SJSA1 (cell line): ENCODE results near the gene PARD6B. TPM values are rescaled to one million over a fixed set of nuclear protein-coding genes. Genes with fewer than 3 reads are reported as not detected.
"Not testable (repeated sequence)": the region's sequence is repeated elsewhere in the genome, so short reads cannot be mapped to it uniquely, and the experiment has no call there.

Experiments
- DNase-seq, 2 experiments: peaks; one replicate each; pipeline ENCODE4 v3.0.0-alpha.2; 2015 to 2020; ENCODE audit warnings: low spot score in 2 of 2, low read depth in 1 of 2
- H3K27ac ChIP-seq: fragments of 250-450 bp; sonication (Bioruptor Pico); 2 replicates; pipeline ENCODE4 v1.5.1; 2020; ENCODE audit warnings: mild to moderate bottlenecking, moderate library complexity
- H3K27me3 ChIP-seq: fragments of 250-450 bp; sonication (Bioruptor Pico); replicated peaks from 2 replicates; pipeline ENCODE4 v1.5.1; 2020; ENCODE audit warnings: mild to moderate bottlenecking, moderate library complexity
- H3K36me3 ChIP-seq: fragments of 250-450 bp; sonication (Bioruptor Pico); 2 replicates; pipeline ENCODE4 v1.5.1; 2020; ENCODE audit warnings: mild to moderate bottlenecking
- H3K4me1 ChIP-seq: fragments of 250-450 bp; sonication (Bioruptor Pico); replicated peaks from 2 replicates; pipeline ENCODE4 v1.6.1; 2021; ENCODE audit warnings: mild to moderate bottlenecking
- H3K4me3 ChIP-seq: fragments of 250-450 bp; sonication (Bioruptor Pico); 2 replicates; pipeline ENCODE4 v1.5.1; 2020; ENCODE audit warnings: mild to moderate bottlenecking
- H3K9me3 ChIP-seq: fragments of 250-450 bp; sonication (Bioruptor Pico); replicated peaks from 2 replicates; pipeline ENCODE4 v1.5.1; 2020; ENCODE audit warnings: mild to moderate bottlenecking
- total RNA-seq: library from RNA; depleted of rRNA; stranded (reverse); fragments of >200 nt; shearing (Covaris generic); gene quantifications from 2 replicates; pipeline ENCODE4 v1.2.3, GENCODE V29; 2014

The PARD6B gene
- total RNA-seq, 1 experiment from 2014 or later = 1.8 TPM

DNA sequence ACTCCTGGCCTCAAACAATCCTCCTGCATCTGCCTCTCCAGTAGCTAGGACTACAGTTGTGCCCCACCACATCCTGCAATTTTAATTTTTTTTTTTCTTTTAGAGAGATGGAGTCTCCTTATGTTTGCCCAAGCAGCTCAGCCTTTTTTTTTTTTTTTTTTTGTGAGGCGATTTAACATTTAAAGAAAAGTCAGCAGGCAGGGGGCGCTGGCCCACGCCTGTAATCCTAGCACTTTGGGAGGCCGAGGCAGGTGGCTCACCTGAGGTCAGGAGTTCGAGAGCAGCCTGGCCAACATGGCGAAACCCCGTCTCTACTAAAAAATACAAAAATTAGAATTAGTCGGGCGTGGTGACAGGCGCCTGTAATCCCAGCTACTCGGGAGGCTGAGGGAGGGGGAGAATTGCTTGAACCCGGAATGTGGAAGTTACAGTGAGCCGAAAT lies 62.2 kb downstream of the PARD6B start:
- not testable (repeated sequence) for DNase-seq, H3K9me3 ChIP-seq, H3K27ac ChIP-seq, H3K27me3 ChIP-seq, H3K36me3 ChIP-seq, H3K4me3 ChIP-seq
- H3K4me1 ChIP-seq = peaks cover 17% of the 10 kb centered on the region

DNA sequence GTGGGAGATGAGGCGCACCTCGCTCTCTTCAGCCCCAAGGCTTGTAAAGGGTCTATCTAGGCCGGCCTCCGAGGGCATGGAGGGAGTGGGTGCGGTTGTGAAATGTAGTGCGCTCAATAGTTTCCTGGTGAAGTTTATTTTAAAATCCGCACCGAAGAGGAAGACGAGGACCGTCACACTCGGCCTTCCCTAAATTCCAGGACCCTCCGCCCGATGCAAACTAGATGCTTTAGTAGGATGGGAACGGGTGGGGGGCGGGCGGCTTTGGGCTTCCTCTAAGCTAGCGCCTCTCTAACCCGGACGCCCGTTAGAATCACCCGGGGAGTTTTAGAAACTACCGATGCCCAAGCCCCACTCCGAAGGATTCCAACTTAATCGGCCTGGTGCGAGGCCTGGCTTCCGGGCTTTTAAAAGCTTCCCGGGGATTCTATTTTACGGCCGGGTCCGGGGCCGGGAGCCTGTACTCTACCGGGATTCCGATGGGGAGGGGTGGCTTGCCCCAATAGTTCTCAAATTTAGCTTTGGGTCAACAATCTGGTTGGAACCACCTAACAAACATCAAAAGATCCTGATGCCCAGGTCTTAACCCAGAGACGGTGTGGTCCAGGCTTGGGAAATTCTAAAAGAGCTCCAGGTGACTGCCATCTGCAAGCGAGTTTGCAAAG lies 62.9 kb downstream of the PARD6B start:
- no peak overlapping the region for H3K27ac ChIP-seq
- no peaks in the 10 kb centered on the region; the same call in 1 of the 2 replicates for H3K36me3 ChIP-seq
- no peaks in the 10 kb centered on the region for H3K9me3 ChIP-seq
- peak overlapping the region; percentile 61 for H3K4me3 ChIP-seq
- H3K27me3 ChIP-seq = no peaks in the 10 kb centered on the region
- H3K4me1 ChIP-seq = peaks cover 17% of the 10 kb centered on the region
- no peak for DNase-seq

DNA sequence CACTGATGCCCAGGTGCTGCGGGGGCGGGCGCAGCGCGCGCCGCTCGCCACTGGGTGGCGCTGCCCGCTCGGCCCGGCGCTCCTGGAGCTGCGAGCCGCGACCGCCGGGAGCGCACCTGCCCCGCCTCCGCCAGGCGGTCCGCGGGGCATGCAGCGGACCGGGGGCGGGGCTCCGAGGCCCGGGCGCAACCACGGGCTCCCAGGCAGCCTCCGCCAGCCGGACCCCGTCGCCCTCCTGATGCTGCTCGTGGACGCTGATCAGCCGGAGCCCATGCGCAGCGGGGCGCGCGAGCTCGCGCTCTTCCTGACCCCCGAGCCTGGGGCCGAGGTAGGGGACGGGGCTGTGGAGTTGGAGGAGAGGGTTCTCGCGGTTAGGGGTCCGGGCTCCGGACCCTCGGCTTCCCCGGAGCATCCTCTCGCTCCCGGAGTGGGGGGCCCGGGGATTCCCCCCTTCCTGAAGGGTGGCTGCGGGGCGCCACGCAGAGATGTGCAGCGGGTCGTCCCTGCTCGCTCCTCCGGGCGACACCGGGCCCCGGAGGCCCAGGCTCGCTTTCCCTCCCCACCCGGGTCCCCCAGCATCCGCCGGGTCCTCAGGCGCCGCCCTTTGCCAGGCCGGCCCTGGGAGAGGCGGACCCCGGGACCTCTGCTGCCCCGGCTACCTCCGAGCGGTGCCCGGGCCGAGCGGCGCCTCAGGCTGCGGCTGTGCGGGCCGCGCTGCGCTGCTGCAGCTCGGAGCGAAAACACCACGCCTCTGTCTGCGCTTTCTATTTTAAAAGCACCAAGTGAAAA lies 63.7 kb downstream of the PARD6B start, which contains the start of gene BCAS4:
Gene BCAS4, plus strand, starts transcription at position 216 of the 789 bp plus-strand sequence. Its CDS starts 23 bp downstream, at position 239.
- Histone ChIP-seq H3K4me1 (peaks cover 16% of the 10 kb centered on the region), H3K27me3 (no peaks in the 10 kb centered on the region), H3K4me3 (peak within 1 kb of the TSS; percentile 61), H3K9me3 (no peaks in the 10 kb centered on the region), H3K27ac (no peak within 1 kb of the TSS), H3K36me3 (no peaks in the 10 kb centered on the region; the same call in 1 of the 2 replicates)
- peak; percentile 61 for DNase-seq

DNA sequence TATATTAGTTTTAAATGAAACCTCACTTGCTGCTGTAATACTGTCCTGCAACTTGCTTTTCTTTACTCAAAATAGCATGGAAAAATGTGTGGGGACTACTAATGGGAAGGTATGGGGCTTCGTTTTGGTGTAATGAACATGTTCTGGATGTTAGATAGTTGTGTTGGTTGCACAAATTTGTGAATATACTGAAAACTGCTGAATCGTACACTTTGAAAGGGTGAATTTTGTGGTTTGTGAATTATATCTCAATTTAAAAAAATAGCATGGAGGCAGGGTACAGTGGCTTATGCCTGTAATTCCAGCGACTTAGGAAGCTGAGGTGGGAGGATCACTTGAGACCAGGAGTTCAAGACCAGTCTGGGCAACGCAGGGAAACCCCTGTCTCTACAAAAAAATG lies 65.8 kb downstream of the PARD6B start:
- DNase-seq = no peak
- Histone ChIP-seq H3K4me3 (no peak overlapping the region), H3K27me3 (no peaks in the 10 kb centered on the region), H3K9me3 (no peaks in the 10 kb centered on the region), H3K36me3 (no peaks in the 10 kb centered on the region; the same call in 1 of the 2 replicates), H3K27ac (no peak overlapping the region), H3K4me1 (peaks cover 3% of the 10 kb centered on the region; the same call in 1 of the 2 replicates)

DNA sequence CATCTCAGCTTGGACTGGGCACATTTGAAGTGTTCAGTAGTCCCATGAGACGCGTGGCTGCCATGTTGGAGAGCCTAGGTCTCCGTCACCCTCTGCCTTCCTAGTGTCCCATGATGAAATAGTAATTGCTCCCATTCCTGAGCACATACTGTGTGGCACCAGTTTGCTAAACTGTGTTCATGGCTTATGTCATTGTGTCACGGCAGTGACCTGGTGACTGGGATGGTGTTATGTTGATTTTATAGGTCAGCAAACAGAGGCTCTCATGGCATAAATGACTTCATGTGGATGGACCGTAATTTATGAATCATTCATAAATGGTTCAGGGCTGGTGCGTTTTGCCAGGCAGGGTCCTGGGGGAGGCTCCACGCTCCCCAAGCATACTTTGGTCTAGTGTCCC lies 67.3 kb downstream of the PARD6B start:
- H3K4me3 ChIP-seq = no peak overlapping the region
- H3K9me3 ChIP-seq = no peaks in the 10 kb centered on the region
- peaks cover 3% of the 10 kb centered on the region; the same call in 1 of the 2 replicates for H3K4me1 ChIP-seq
- no peaks in the 10 kb centered on the region for H3K27me3 ChIP-seq
- no peak for DNase-seq
- no peak overlapping the region for H3K27ac ChIP-seq
- no peaks in the 10 kb centered on the region; the same call in 1 of the 2 replicates for H3K36me3 ChIP-seq

DNA sequence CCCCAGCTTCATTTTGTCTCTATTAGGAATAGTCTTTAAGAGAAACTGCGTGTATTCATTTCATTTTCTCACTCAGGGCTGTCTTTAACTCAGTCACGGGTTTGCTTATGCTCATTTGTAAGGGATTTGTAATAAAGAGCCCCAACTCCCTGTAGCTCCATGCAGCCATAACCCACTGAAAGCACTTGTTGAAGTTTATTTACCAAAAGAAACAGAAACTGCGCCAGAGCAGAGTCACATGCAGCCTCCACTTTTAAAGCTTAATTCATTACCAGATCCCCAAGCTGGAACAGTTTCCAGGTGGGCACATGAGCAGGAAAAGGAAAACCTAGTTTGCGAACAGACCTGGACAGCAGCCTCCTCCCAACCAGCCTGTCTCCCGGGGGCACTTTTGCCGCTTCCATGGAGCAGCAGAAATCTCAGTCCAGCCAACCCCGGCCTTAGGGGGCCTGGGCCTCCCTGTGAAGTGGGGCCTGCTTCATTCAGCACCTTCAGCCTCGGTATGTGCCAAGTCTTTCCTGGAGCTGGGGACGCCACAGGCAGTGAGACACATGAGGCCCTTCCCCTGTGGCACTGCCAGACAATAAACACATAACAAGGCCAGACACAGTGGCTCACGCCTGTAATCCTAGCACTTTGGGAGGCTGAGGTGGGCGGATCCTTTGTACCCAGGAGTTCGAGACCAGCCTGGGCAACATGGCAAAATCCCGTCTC lies 68.0 kb downstream of the PARD6B start:
- DNase-seq = no peak
- no peaks in the 10 kb centered on the region for H3K27me3 ChIP-seq
- H3K36me3 ChIP-seq = no peaks in the 10 kb centered on the region; the same call in 1 of the 2 replicates
- H3K4me3 ChIP-seq = no peak overlapping the region
- no peaks in the 10 kb centered on the region for H3K9me3 ChIP-seq
- peaks cover 3% of the 10 kb centered on the region; the same call in 1 of the 2 replicates for H3K4me1 ChIP-seq
- H3K27ac ChIP-seq = no peak overlapping the region

DNA sequence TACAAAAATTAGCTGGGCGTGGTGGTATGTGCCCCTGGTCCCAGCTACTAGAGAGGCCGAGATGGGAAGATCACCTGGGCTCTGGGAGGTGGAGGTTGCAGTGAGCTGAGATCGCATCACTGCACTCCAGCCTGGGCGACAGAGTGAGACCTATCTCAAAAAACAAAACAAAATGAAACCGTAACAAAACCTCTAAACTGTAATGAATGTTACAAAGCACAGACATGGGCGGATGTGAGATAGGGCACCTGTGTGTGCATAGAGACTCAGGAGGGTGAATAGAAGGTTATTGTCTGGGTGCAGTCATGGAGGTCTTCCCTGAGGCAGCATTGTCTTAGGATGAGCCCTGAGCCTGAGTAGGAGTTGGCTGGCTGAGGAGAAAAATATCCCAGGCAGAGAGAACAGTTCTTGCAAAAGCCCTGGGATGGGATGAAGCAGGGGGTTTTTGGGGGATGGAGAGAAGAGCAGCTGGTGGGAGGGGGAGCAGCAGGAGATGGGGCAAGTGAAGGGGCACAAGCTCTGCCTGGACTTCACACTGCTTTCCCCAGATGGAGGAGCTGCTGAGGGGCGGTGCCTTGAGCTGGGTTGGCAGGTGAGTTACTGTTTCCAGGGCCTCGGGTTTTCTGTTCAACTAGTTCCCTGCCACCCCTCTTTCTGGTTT lies 68.6 kb downstream of the PARD6B start:
- no peaks in the 10 kb centered on the region for H3K27me3 ChIP-seq
- H3K27ac ChIP-seq = no peak overlapping the region
- DNase-seq = no peak
- H3K4me3 ChIP-seq = no peak overlapping the region
- no peaks in the 10 kb centered on the region; the same call in 1 of the 2 replicates for H3K36me3 ChIP-seq
- H3K4me1 ChIP-seq = no peaks in the 10 kb centered on the region
- no peaks in the 10 kb centered on the region for H3K9me3 ChIP-seq

DNA sequence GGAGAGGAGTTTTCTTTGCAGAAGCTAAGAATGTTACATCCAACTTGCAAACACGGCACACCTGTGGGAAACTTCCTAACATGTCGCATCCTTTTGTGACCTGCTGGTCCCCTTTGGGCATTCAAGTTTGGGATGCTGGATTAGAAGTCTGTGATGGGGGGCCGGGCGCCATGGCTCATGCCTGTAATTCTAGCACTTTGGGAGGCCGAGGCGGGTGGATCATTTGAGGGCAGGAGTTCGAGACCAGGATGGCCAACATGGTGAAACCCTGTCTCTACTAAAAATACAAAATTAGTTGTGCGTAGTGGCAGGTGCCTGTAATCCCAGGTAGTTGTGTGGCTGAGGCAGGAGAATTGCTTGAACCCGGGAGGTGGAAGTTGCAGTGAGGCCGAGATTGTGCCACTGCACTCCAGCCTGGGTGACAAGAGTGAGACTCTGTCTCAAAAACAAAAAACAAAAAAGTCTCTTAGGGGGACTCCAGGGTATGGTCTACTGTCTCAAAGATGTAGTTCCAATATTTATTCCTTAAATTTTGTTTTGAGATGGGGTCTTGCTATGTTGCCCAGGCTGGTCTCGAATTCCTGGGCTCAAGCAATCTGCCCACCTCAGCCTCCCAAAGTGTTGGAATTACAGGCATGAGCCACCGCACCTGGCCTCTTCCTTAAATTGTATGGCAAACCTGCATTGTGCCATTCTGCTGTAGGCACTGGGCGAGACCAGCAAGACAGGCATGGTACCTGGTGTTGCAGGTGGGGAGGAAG lies 69.8 kb downstream of the PARD6B start:
- not testable (repeated sequence) for H3K4me1 ChIP-seq, DNase-seq, H3K27me3 ChIP-seq, H3K27ac ChIP-seq, H3K36me3 ChIP-seq, H3K4me3 ChIP-seq, H3K9me3 ChIP-seq

DNA sequence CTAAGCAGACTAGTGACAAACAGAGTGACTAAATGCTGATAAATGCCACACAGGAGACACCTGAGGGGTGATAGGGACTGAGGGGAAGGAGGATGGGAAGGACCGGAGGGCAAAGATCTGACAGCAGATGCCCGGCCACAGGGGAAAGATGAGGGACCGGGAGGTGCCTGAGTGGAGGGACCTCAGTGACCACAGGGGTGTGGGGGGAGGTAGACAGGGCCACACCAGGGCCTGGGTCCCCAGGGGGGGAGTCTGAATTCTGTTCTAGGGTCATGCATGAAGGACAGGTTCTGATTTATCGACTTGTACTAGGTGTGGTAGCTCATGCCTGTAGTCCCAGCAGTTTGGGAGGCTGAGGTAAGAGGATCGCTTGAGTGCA lies 70.4 kb downstream of the PARD6B start:
- Histone ChIP-seq H3K9me3 (no peaks in the 10 kb centered on the region), H3K36me3 (no peaks in the 10 kb centered on the region), H3K27ac (no peak overlapping the region), H3K4me3 (no peak overlapping the region), H3K27me3 (no peaks in the 10 kb centered on the region), H3K4me1 (no peaks in the 10 kb centered on the region)
- DNase-seq = no peak

DNA sequence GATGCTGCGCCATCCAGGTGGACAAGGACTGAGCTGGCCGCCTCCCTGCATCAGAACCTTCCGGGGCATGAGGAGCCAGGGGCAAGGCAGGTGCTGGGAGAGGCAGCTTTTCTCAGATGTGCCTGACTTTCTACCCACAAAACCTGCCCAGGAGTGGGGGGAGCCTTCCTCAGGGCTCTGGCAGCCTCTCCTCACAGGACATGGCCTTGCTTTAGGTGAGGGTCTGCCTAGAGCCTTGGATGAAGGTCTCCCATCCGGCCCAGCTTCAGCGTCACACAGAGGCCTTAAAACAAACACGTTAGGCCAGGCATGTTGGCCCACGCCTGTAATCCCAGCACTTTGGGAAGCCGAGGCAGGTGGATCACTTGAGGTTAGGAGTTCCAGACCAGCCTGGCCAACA lies 70.9 kb downstream of the PARD6B start:
- Histone ChIP-seq H3K27ac (no peak overlapping the region), H3K9me3 (no peaks in the 10 kb centered on the region), H3K36me3 (no peaks in the 10 kb centered on the region), H3K4me1 (no peaks in the 10 kb centered on the region), H3K27me3 (no peaks in the 10 kb centered on the region), H3K4me3 (no peak overlapping the region)
- no peak for DNase-seq

DNA sequence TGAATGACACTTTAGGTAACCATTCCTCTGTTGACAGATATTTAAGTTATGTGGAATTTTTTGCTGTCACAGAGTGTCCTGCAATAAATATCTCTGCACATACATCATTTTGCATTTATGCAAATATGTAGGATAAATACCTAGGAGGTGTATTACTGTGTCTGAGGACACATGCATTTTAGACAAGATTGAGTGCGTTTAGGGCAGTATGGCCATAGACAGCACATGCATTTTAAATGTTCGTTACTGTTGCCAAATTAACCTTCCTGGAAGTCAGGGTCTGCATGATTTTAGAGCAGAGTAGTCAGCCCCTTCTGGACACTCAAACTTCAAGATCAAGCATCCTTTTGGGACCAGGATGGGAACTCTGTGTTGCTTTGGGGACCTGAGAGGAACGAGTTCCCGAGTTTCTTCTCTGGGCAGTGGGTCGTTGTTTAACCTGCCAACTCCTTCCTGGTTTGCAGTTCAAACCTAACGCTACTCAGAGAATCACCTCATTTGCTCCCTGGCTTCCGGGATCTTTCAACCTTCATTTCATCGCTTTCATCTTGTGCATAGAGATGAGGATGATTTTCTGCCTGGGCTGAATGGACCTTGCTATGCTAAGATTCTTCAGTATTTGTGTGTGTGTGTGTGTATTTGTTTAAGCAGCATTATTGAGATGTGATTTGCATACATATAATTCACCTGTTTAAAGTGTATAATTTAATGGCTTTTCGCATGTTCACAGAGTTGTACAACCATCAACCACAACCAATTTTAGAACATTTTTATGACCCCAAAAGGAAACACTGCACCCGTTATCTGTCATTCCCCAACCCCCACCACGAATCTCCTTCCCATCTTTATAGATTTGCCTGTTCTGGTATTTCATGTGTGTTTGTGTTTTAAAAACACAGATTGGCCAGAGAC lies 73.3 kb downstream of the PARD6B start:
- H3K4me3 ChIP-seq = no peak overlapping the region
- H3K36me3 ChIP-seq = no peaks in the 10 kb centered on the region
- DNase-seq = no peak
- H3K9me3 ChIP-seq = no peaks in the 10 kb centered on the region
- H3K27ac ChIP-seq = no peak overlapping the region
- H3K27me3 ChIP-seq = no peaks in the 10 kb centered on the region
- no peaks in the 10 kb centered on the region for H3K4me1 ChIP-seq

DNA sequence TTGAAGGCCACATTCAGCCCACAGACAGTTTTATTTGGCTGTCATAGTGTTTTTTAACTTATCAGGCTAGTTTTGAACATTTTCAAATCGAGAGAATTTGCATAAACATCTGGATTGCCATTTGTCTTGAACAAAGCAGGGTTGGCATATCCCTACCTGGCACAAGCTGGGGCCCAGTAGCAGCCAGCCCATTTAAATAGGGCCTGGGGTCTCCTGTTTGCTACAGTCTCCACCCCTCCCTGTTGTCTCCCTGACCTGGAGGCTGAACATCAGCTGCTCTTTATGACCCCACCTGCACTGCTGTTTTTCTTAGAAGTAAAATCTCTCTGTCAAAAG lies 73.9 kb downstream of the PARD6B start:
- Histone ChIP-seq H3K27me3 (no peaks in the 10 kb centered on the region), H3K9me3 (no peaks in the 10 kb centered on the region), H3K27ac (no peak overlapping the region), H3K4me3 (no peak overlapping the region), H3K36me3 (no peaks in the 10 kb centered on the region), H3K4me1 (no peaks in the 10 kb centered on the region)
- DNase-seq = no peak
